BE2C (cell line): ENCODE data around the gene PCSK2.

ENCODE experiments used
- DNase-seq: peaks from one replicate; pipeline ENCODE4 v3.0.0-alpha.2; 2020
- H3K27me3 ChIP-seq: fragments of 250-450 bp; sonication (Bioruptor Pico); 2 replicates; pipeline ENCODE4 v1.5.1; 2020; ENCODE audit warnings: mild to moderate bottlenecking
- H3K36me3 ChIP-seq: fragments of 250-450 bp; sonication (Bioruptor Pico); 2 replicates; pipeline ENCODE4 v1.5.1; 2020; ENCODE audit warnings: mild to moderate bottlenecking
- H3K4me1 ChIP-seq: fragments of 250-450 bp; sonication (Bioruptor Pico); 2 replicates; pipeline ENCODE4 v1.5.1; 2020
- H3K4me3 ChIP-seq: 2 replicates; pipeline ENCODE4 v1.5.1; 2011; ENCODE audit warnings: low read depth, low read length
- H3K9me3 ChIP-seq: fragments of 250-450 bp; sonication (Bioruptor Pico); 2 replicates; pipeline ENCODE4 v1.5.1; 2020
- CTCF ChIP-seq: IDR thresholded peaks from 2 replicates; pipeline ENCODE4 v1.5.1; 2012; ENCODE audit warnings: mild to moderate bottlenecking, low read depth, low read length

Gene PCSK2

GRCh38 chr20:17298171-17298570 lies 71.3 kb downstream of the PCSK2 start:
- Histone ChIP-seq H3K4me1 (no peaks in the 10 kb centered on the region), H3K27me3 (no peaks in the 10 kb centered on the region; the same call in 1 of the 2 replicates), H3K9me3 (no peaks in the 10 kb centered on the region), H3K4me3 (no peak overlapping the region), H3K36me3 (no peaks in the 10 kb centered on the region)
- DNase-seq: no peak
- TF ChIP-seq CTCF: no peak

GRCh38 chr20:17298751-17299150 lies 71.9 kb downstream of the PCSK2 start:
- no peaks in the 10 kb centered on the region for H3K36me3 ChIP-seq
- no peaks in the 10 kb centered on the region for H3K9me3 ChIP-seq
- DNase-seq: no peak
- H3K27me3 ChIP-seq: no peaks in the 10 kb centered on the region; the same call in 1 of the 2 replicates
- no peaks in the 10 kb centered on the region for H3K4me1 ChIP-seq
- H3K4me3 ChIP-seq: no peak overlapping the region
- no peak for TF ChIP-seq CTCF

GRCh38 chr20:17300113-17300512 lies 73.3 kb downstream of the PCSK2 start:
- Histone ChIP-seq H3K9me3 (no peaks in the 10 kb centered on the region), H3K4me1 (no peaks in the 10 kb centered on the region), H3K27me3 (no peaks in the 10 kb centered on the region; the same call in 1 of the 2 replicates), H3K36me3 (no peaks in the 10 kb centered on the region), H3K4me3 (no peak overlapping the region)
- DNase-seq: no peak
- no peak for TF ChIP-seq CTCF

GRCh38 chr20:17304774-17305173 lies 77.9 kb downstream of the PCSK2 start:
- no peak for DNase-seq
- no peaks in the 10 kb centered on the region for H3K27me3 ChIP-seq
- TF ChIP-seq CTCF: no peak

GRCh38 chr20:17306427-17306826 lies 79.6 kb downstream of the PCSK2 start:
- no peak for DNase-seq
- Histone ChIP-seq H3K4me3 (no peak overlapping the region), H3K36me3 (no peaks in the 10 kb centered on the region), H3K9me3 (no peaks in the 10 kb centered on the region; the same call in 1 of the 2 replicates), H3K4me1 (no peaks in the 10 kb centered on the region), H3K27me3 (no peaks in the 10 kb centered on the region)
- no peak for TF ChIP-seq CTCF

More at GRCh38 chr20:17304774-17305173, 77.9 kb downstream of the PCSK2 start:
- Histone ChIP-seq H3K4me1 (no peaks in the 10 kb centered on the region), H3K4me3 (no peak overlapping the region), H3K36me3 (no peaks in the 10 kb centered on the region), H3K9me3 (no peaks in the 10 kb centered on the region; the same call in 1 of the 2 replicates)

- DNase-seq: no peak
- H3K36me3 ChIP-seq: no peaks in the 10 kb centered on the region
- H3K27me3 ChIP-seq: peaks cover 34% of the 10 kb centered on the region
Measured at GRCh38 chr20:17314264-17314663, 87.4 kb downstream of the PCSK2 start.

More at GRCh38 chr20:17314264-17314663, 87.4 kb downstream of the PCSK2 start:
- TF ChIP-seq CTCF: no peak
- H3K9me3 ChIP-seq: no peaks in the 10 kb centered on the region
- no peaks in the 10 kb centered on the region for H3K4me1 ChIP-seq
- no peak overlapping the region for H3K4me3 ChIP-seq
